Retinal pigment epithelial cell (primary cell): ENCODE data around the gene PDE11A.

ENCODE experiments used
- DNase-seq: peaks from one replicate; pipeline ENCODE4 v3.0.0-alpha.2; 2010; ENCODE audit warnings: low read depth
- H3K4me3 ChIP-seq: 2 replicates; pipeline ENCODE4 v1.5.1; 2011; ENCODE audit warnings: mild to moderate bottlenecking, low read length, control low read depth, moderate library complexity
- TF ChIP-seq, protein P1 (sequence below): conservative IDR thresholded peaks from 2 replicates; pipeline ENCODE4 v1.5.1; 2011; ENCODE audit warnings: low read depth, low read length, control low read depth, inconsistent platforms

PDE11A gene

DNA sequence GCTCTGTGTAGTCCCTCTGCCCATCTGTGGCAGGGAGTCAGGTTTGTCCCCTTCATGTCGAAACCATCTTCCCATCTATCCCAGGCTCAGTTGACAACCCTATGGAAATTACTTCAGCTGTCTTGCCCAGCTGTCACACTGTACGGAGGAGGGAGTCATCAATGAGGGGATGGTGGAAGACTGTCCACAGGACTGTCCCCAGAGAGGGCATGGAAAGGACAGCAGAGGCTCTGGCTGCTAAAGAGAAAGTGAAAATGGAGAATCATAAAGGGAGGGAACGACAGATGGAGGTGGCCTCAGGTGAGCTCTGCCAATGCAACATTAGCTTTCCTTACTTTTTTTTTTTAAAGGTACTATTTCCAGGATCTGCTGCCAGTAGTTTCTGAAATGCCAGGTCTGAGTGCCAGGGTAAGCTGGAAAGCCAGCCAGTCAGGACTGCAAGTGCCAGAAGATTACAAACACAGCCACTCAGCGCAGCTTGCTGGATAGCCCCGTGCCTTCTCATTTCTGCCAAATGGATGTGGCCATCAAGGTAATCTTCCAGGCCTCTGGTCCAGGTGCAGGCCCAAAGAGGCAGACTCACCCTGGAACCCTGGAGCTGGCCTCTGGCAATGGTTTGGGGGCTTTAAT lies 487.2 kb downstream of the PDE11A start:
- DNase-seq, result no peak
- H3K4me3 ChIP-seq, result no peak overlapping the region
- TF ChIP-seq, protein P1, sequence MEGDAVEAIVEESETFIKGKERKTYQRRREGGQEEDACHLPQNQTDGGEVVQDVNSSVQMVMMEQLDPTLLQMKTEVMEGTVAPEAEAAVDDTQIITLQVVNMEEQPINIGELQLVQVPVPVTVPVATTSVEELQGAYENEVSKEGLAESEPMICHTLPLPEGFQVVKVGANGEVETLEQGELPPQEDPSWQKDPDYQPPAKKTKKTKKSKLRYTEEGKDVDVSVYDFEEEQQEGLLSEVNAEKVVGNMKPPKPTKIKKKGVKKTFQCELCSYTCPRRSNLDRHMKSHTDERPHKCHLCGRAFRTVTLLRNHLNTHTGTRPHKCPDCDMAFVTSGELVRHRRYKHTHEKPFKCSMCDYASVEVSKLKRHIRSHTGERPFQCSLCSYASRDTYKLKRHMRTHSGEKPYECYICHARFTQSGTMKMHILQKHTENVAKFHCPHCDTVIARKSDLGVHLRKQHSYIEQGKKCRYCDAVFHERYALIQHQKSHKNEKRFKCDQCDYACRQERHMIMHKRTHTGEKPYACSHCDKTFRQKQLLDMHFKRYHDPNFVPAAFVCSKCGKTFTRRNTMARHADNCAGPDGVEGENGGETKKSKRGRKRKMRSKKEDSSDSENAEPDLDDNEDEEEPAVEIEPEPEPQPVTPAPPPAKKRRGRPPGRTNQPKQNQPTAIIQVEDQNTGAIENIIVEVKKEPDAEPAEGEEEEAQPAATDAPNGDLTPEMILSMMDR, result no peak

DNA sequence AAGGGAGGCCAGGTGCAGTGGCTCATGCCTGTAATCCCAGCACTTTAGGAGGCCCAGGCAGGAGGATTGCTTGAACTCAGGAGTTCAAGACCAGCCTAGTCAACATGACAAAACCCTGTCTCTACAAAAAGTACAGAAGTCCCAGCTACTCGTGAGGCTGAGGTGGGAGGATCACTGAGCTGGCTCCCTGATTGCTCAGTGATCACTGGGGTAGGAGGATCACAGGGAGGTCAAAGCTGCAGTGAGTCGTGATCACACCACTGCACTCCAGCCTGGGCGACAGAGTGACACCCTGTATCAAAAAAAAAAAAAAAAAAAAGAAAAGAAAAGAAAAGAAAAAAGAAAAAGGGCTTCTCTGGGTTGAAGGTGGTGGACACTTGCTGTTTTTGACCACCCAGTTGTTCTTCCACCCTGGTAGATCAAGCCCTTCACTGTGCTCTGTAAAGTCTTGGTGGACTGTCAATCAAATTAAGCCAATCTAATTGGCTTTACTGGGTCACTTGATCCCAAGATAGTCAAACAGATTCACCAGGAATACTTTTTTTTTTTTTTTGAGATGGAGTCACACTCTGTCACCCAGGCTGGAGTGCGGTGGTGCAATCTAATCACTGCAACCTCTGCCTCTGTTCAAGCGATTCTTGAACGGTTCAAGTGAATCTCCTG lies 488.4 kb downstream of the PDE11A start:
- TF ChIP-seq, protein P1, result no peak
- no peak overlapping the region for H3K4me3 ChIP-seq
- DNase-seq, result no peak

DNA sequence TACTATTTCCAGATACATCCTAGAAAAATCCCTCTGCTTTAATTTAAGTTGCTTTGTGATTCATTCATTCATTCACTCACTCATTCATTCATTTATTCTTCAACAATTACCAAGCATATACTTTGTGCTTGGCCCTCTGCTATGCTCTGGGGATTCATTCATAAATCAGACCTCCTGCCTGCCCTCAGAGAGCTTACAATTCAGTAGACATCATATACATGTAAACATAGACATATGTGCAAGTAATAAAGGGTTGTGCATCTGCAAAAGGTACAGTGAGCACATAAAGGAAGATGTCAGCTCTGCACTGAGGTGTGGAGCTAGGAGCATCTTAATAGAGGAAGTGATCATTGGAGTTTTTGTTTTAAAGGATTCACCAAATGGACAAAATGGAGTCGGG lies 490.6 kb downstream of the PDE11A start:
- no peak overlapping the region for H3K4me3 ChIP-seq
- no peak for DNase-seq
- TF ChIP-seq, protein P1, result no peak

DNA sequence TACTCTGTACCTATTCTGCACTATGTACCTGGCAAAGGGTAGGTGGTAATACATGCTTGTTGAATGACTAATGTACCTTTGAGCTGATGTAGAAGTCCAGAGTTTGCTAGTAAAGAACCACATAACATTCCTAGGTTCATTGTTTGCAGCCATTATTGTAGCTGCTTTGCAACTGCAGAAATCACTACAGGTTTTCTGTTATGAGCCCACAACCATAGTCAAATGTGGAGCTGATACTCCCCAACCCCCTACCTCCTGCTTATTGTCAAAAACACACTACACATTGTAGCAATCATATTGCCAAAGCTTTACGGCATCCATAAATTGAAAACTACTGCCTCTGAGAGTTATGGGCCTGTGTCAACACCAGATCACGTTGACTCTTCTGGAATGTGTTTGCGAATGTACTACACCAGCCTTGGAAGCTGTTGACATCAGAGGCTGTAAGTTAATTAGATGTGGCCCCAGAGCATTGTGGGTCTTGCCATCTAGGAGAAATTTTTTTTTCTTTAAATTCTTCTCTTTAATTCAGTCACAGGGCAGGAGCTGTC lies 493.0 kb downstream of the PDE11A start:
- no peak for DNase-seq
- no peak overlapping the region for H3K4me3 ChIP-seq
- TF ChIP-seq, protein P1, result no peak

DNA sequence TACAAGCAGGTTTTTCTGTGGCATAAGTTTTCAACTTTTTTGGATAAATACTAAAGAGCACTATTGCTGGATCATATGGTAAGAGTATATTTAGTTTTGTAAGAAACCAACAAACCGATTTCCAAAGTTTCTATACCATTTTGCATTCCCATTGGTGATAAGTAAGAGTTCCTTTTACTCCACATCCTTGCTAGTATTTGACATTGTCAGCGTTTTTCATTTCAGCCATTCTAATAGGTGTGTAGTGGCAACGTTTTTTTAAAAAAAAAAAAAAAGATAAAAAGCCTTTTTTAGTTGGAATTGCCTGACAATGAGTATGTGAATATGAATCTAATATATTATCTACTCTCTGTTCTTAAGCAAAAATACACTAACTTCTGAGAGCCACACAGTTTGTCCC lies 494.1 kb downstream of the PDE11A start:
- no peak overlapping the region for H3K4me3 ChIP-seq
- TF ChIP-seq, protein P1, result no peak
- DNase-seq, result no peak

DNA sequence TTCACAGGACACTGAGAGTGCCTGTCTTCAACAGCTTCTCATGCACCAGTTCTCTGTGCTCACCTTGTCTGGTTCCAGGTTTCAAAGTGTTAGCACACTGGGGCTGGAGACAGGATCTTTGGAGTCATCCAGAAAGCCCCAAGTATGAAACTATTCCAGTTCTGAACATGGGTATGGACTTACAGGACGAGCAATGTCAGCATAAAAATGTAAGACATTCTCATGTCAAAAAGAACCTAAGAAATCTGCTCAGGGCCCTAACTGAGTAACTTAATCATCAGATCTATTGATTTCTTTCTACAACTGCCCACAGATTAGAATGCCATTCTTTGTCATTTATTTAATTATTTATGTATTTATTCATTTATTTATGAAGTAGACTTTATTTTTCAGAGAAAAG lies 495.5 kb downstream of the PDE11A start:
- no peak for DNase-seq
- TF ChIP-seq, protein P1, result no peak
- no peak overlapping the region for H3K4me3 ChIP-seq

DNA sequence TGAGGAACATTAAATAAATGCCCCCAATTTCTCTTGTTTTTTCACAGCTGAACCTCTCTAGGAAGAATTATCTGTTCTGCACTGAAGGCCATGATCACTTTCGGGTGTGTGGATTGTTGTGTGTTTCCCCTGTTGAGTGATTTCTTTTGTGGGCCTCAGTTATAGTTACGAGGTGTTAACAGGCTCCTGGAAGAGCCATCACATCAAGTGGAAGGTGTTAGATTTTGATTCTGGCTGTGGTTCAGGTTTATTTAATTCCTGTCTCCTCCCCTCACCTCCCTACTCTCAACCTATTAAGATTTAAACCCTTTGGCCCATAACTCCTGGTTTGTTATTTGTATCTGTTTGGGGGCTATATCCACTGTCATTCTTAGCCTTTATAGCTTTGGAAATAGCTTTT lies 497.2 kb downstream of the PDE11A start:
- TF ChIP-seq, protein P1, result no peak
- no peak for DNase-seq
- H3K4me3 ChIP-seq, result no peak overlapping the region
